Subcutaneous abdominal adipose tissue (tissue), 5 donors: Measurements from ENCODE around the gene RAD51C.

Source experiments
- H3K27ac ChIP-seq: one replicate; pipeline ENCODE4 v1.7.0; 2013; ENCODE audit warnings: low read depth, mild to moderate bottlenecking, inconsistent platforms, low read length, moderate library complexity
- H3K27me3 ChIP-seq, 5 donors: one replicate each; pipeline ENCODE4 v1.7.0; 2013; ENCODE audit warnings: low read length in 5 of 5, inconsistent platforms in 1 of 5; ENCODE audit not compliant: control insufficient read depth in 5 of 5, insufficient read depth in 4 of 5
- H3K36me3 ChIP-seq, 5 donors: one replicate each; pipeline ENCODE4 v1.7.0; 2013; ENCODE audit warnings: low read length in 5 of 5; ENCODE audit not compliant: control insufficient read depth in 5 of 5, insufficient read depth in 5 of 5
- H3K4me1 ChIP-seq, 5 donors: one replicate each; pipeline ENCODE4 v1.7.0; 2013; ENCODE audit warnings: low read length in 5 of 5, mild to moderate bottlenecking in 3 of 5, moderate library complexity in 1 of 5; ENCODE audit not compliant: control insufficient read depth in 5 of 5, insufficient read depth in 5 of 5
- H3K4me3 ChIP-seq, 5 donors: one replicate each; pipeline ENCODE4 v1.7.0; 2013; ENCODE audit warnings: low read length in 5 of 5, low read depth in 1 of 5
- H3K9ac ChIP-seq, 5 donors: one replicate each; pipeline ENCODE4 v1.7.0; 2013; ENCODE audit warnings: low read length in 5 of 5, mild to moderate bottlenecking in 4 of 5, moderate library complexity in 3 of 5
- H3K9me3 ChIP-seq, 5 donors: one replicate each; pipeline ENCODE4 v1.7.0; 2013; ENCODE audit warnings: low read length in 5 of 5; ENCODE audit not compliant: control insufficient read depth in 5 of 5
- donor health status: healthy.
- donor health status: healthy.
- donor health status: healthy.
- donor health status: healthy.
- donor health status: healthy.

The RAD51C gene

DNA sequence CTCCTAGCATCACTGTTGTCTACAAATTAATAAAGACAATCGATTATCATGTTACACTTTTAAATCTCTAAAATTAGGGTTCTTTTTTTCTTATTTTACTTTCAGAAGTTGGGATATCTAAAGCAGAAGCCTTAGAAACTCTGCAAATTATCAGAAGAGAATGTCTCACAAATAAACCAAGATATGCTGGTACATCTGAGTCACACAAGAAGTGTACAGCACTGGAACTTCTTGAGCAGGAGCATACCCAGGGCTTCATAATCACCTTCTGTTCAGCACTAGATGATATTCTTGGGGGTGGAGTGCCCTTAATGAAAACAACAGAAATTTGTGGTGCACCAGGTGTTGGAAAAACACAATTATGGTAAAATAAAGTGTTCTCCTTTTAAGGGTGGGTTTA is 2.4 kb downstream of the RAD51C start:
- Histone ChIP-seq H3K9me3 (no peaks in the 10 kb centered on the region), H3K36me3 (peaks cover 0 to 14% (median 6%) of the 10 kb centered on the region in 5 donors), H3K27ac (no peak overlapping the region), H3K9ac (peak overlapping the region in 1 of 5 donors; percentile 21), H3K27me3 (no peaks in the 10 kb centered on the region), H3K4me3 (no peak overlapping the region), H3K4me1 (peaks cover 2 to 20% (median 18%) of the 10 kb centered on the region in 5 donors)

DNA sequence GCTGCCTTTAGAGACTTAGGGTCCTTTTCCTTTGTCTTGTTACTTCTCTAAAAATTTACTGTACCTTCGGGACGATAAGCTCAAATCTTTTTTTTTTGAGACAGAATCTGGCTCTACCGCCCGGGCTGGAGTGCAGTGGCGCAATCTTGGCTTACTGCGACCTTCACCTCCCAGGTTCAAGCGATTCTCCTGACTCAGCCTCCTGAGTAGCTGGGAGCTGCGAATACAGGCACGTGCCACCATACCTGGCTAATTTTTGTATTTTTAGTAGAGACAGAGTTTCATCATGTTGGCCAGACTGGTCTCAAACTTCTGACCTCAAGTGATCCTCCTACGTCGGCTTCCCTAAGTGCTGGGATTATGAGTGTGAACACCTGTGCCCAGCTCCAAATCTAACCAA is 7.4 kb downstream of the RAD51C start:
- Histone ChIP-seq H3K27me3 (no peaks in the 10 kb centered on the region), H3K27ac (no peak overlapping the region), H3K4me1 (no peaks in the 10 kb centered on the region), H3K36me3 (peaks cover 12 to 26% (median 23%) of the 10 kb centered on the region in 5 donors), H3K4me3 (no peak overlapping the region), H3K9ac (no peak overlapping the region), H3K9me3 (no peaks in the 10 kb centered on the region)

DNA sequence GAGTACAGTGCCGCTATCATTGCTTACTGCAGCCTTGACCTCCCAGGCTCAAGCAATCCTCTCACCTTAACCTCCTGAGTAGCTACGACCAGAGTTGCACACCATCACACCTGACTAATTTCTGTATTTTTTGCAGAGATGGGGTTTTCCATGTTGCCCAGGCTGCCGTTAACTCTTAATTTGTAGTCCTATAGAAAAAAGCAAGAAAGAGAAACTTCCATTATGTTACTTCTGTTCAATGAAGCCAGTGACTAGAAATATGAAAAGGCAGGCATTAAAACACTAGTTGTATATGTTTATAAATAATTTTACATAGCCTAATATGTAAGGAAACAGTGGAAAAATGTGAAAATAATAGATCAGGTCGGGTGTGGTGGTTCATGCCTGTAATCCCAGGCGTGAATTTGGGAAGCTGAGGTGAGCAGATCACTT is 9.7 kb downstream of the RAD51C start:
- Histone ChIP-seq H3K27ac (no peak overlapping the region), H3K4me3 (no peak overlapping the region), H3K36me3 (peaks cover 15 to 30% (median 20%) of the 10 kb centered on the region in 5 donors)

DNA sequence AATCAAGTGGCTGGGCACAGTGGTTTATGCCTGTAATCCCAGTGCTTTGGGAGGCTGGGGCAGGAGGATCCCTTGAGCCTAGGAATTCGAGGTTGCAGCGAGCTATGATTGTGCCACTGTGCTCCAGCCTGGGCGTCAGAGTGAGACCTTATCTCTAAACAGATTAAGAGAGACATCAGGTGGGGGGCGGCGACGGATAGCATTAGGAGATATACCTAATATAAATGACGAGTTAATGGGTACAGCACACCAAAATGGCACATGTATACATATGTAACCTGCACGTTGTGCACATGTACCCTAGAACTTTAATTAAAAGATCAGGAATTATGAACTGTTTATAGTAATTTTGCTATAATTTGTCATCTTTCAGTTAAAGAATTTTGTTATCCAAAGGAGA is 10.3 kb downstream of the RAD51C start:
- H3K4me3 ChIP-seq: no peak overlapping the region
- H3K27ac ChIP-seq: no peak overlapping the region
- H3K4me1 ChIP-seq: no peaks in the 10 kb centered on the region
- H3K36me3 ChIP-seq: peaks cover 16 to 32% (median 22%) of the 10 kb centered on the region in 5 donors
- H3K9ac ChIP-seq: no peak overlapping the region
- no peaks in the 10 kb centered on the region for H3K27me3 ChIP-seq
- no peaks in the 10 kb centered on the region for H3K9me3 ChIP-seq

More for the DNA sequence above, 9.7 kb downstream of the RAD51C start:
- Histone ChIP-seq H3K9ac (no peak overlapping the region), H3K9me3 (no peaks in the 10 kb centered on the region), H3K27me3 (no peaks in the 10 kb centered on the region), H3K4me1 (no peaks in the 10 kb centered on the region)

DNA sequence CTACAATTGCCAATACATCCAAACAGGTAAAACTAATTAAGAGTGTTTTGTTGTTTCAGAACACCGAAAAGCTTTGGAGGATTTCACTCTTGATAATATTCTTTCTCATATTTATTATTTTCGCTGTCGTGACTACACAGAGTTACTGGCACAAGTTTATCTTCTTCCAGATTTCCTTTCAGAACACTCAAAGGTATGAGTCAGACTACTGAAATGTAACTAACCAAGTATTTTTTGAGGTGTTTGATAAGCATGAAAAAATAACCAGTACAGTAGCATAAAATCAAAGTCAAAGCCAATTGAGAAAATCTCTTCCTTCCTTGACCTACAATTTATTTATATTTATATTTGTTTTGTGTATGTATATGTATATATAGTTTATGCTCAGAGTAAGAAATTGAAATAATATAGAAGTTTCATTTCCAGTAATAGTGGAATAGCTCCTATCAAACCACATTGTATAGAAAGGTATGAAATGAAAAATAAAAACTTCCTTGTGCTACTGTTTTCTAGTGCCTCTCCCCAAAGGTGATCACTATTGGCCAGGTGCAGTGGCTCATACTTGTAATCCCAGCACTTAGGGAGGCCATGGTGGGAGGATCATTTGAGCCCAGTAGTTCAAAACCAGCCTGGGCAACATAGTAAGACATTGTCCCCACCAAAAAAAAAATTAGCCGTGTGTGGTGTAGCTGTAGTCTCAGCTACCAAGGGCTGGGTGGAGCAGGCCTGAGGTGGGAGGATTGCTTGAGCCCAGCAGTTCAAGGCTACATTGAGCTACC is 10.9 kb downstream of the RAD51C start:
- no peak overlapping the region for H3K27ac ChIP-seq
- peaks cover 20 to 36% (median 24%) of the 10 kb centered on the region in 5 donors for H3K36me3 ChIP-seq
- no peaks in the 10 kb centered on the region for H3K9me3 ChIP-seq
- no peak overlapping the region for H3K9ac ChIP-seq
- H3K4me1 ChIP-seq: no peaks in the 10 kb centered on the region
- H3K27me3 ChIP-seq: no peaks in the 10 kb centered on the region
- no peak overlapping the region for H3K4me3 ChIP-seq

DNA sequence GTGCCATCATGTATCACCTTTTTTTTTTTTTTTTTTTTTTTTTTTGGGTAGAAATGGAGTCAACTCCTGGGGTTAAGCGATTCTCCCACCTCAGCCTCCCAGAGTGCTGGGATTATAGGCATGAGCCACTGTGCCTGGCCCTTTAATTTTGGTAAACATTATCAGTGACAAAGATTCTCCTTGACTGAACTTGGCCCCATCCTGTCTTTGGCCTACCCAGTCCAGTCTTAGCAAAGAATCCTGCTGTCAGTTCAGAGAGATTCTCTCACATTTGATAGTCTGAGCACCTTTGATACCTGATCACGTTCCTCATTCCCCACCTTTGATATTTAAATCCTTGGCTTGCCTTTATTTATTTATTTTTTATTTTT is 11.5 kb downstream of the RAD51C start:
- Histone ChIP-seq H3K36me3 (peaks cover 20 to 36% (median 24%) of the 10 kb centered on the region in 5 donors), H3K27me3 (no peaks in the 10 kb centered on the region), H3K27ac (no peak overlapping the region)

DNA sequence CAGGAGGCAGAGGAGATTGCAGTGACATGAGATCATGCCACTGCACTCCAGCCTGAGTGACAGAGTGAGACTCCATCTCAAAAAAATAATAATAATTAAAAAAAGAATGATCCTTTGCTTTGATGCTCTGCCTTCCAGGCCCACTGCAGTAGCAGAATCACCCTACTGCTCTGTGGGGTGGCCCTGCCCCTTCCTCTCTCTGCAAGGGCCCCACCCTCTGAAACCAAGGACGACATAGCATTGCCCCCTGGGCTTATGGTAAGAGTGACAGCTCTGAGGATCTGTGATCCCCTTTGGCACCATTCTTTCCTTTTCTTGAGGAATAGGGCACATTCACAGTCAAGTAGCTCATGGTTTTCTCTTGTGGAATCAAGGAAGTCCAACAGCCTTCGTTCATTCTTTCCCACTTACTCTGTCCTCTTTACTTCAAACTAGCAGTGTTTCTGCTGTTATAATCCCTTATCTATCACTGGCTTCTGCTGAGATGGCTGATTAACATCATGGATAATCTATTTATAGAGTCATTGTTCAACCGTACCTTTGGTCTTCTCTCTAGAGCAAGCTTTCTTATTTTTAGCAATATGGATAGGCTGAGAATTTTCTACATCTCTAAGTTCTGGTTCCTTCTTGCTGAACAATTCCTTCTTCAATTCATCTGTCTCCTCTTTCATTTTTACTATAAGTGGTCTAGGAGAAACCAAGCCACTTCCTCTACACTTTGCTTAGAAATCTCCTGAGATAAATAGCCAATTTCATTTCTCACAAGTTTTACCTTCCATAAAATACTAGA is 14.1 kb downstream of the RAD51C start:
- Histone ChIP-seq H3K9ac (no peak overlapping the region), H3K9me3 (no peaks in the 10 kb centered on the region), H3K36me3 (peaks cover 20 to 29% (median 23%) of the 10 kb centered on the region in 5 donors), H3K27ac (no peak overlapping the region), H3K27me3 (no peaks in the 10 kb centered on the region), H3K4me1 (no peaks in the 10 kb centered on the region), H3K4me3 (no peak overlapping the region)

More for the DNA sequence above, 11.5 kb downstream of the RAD51C start:
- no peak overlapping the region for H3K4me3 ChIP-seq
- no peaks in the 10 kb centered on the region for H3K4me1 ChIP-seq
- no peak overlapping the region for H3K9ac ChIP-seq
- H3K9me3 ChIP-seq: no peaks in the 10 kb centered on the region

DNA sequence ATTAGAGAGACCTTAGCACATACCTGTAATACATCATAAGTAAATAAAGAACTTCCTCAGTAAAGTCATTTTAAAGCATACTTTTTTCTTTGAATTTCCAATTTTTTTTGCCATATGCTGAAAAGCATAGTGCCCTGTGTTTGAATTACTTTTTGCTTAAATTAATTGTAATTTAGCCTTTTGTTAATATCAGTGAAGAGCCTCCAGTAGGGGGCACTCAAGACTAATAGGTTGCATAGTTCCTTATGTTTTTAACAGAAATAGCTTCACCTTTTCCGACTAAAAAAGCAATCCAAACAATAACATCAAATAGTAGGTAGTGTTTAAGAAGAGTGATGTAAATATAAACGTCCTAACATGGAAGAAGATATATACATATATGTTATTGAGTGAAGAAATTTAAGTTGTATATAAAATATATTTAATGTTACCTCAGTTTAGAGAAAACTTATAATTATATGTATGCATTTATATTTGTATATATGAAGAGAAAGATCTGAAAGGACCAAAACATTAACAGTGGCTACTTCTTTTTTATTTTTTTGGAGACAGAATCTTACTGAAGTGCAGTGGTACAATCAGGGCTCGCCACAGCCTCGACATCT is 18.6 kb downstream of the RAD51C start:
- Histone ChIP-seq H3K4me1 (no peaks in the 10 kb centered on the region), H3K27ac (no peak overlapping the region), H3K4me3 (no peak overlapping the region), H3K27me3 (no peaks in the 10 kb centered on the region), H3K9me3 (no peaks in the 10 kb centered on the region), H3K36me3 (peaks cover 12 to 23% (median 16%) of the 10 kb centered on the region in 5 donors), H3K9ac (no peak overlapping the region)

DNA sequence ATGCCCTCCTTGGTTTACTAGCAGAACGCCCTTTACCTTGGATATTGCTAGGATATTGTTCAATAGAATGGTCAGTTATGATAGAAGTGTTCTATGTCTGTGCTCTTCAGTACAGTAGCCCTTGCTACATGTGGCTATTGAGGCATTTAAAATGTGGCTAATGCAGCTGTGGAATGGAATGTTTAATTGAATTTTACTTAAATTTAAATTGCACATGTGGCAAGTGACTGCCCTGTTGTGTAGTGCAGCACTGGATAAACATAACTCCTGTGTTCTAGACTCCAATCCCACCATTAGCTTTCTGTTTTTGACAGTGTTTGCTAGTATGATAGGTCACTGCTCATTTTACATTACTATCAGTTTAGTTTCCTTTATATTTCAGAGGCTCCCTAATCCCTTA is 29.9 kb downstream of the RAD51C start:
- no peaks in the 10 kb centered on the region for H3K27me3 ChIP-seq
- peaks cover 21 to 30% (median 22%) of the 10 kb centered on the region in 5 donors for H3K36me3 ChIP-seq
- H3K9me3 ChIP-seq: no peaks in the 10 kb centered on the region
- no peak overlapping the region for H3K27ac ChIP-seq
- H3K9ac ChIP-seq: no peak overlapping the region
- no peaks in the 10 kb centered on the region for H3K4me1 ChIP-seq
- H3K4me3 ChIP-seq: no peak overlapping the region

DNA sequence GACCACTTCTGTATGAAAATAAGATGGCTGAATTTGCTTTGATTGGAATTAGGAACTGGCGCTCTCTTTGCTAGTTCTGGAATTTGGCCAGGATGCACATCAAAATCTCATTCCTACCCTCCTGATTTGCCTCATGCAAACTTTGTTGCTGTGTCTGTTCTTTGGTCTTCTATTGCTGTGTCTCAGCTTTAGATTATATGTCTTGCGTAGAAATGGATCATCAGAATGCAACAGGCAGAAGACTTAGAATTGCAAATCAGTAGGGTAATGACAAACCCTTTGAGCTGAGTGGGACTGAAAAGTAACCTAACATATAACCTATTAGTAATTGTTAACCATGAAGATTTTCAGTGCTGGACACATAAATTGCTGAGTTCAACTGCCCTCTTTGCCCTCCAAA is 30.3 kb downstream of the RAD51C start:
- peaks cover 21 to 30% (median 22%) of the 10 kb centered on the region in 5 donors for H3K36me3 ChIP-seq
- H3K4me1 ChIP-seq: no peaks in the 10 kb centered on the region
- H3K27me3 ChIP-seq: no peaks in the 10 kb centered on the region
- no peak overlapping the region for H3K27ac ChIP-seq
- H3K4me3 ChIP-seq: no peak overlapping the region
- no peak overlapping the region for H3K9ac ChIP-seq
- H3K9me3 ChIP-seq: no peaks in the 10 kb centered on the region
